ENCODE data around the gene TAAR8.

DNA sequence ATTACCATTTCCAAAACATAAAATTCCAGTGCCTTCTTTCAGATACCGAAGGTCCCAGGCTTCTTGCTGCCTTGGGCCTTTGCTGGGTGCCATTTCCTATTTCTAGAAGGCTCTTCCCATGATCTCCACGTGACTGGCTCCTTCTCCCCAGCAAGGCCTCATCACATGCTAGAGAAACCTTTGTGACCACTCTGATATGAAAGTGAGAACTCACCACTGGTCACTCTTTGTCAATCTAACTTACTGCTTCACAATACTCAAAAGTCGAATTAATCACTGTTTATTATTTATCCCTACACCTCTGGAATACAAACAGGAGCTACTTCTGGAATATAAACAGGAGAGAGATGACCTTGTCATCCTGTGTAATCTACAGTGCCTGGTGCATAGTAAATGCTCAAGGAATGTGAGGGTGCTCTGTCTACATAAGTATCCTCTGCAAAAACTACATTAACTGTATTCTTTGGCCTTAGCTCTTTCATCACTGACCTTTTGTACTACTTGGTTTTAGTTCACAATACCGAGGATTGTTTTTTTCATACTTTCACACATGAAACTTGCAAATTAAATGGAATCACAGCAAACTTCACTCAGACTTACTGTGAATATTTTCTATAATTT, 41.2 kb upstream of the TAAR8 start:
- TF ChIP-seq, protein P1, sequence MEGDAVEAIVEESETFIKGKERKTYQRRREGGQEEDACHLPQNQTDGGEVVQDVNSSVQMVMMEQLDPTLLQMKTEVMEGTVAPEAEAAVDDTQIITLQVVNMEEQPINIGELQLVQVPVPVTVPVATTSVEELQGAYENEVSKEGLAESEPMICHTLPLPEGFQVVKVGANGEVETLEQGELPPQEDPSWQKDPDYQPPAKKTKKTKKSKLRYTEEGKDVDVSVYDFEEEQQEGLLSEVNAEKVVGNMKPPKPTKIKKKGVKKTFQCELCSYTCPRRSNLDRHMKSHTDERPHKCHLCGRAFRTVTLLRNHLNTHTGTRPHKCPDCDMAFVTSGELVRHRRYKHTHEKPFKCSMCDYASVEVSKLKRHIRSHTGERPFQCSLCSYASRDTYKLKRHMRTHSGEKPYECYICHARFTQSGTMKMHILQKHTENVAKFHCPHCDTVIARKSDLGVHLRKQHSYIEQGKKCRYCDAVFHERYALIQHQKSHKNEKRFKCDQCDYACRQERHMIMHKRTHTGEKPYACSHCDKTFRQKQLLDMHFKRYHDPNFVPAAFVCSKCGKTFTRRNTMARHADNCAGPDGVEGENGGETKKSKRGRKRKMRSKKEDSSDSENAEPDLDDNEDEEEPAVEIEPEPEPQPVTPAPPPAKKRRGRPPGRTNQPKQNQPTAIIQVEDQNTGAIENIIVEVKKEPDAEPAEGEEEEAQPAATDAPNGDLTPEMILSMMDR (IDR thresholded peaks at IDR 0.05), result no peak
- TF ChIP-seq EZH2 (IDR thresholded peaks at IDR 0.05), result no peak

Data from neural progenitor cell (in vitro differentiated cells).